Activated CD4-positive, CD25-positive, alpha-beta regulatory T cell treated with anti-CD3 and anti-CD28 coated beads, Interleukin-2, amount 50 U/mL, for 24 hours (primary cell): ENCODE data around the gene CYP2A13.
"Not testable (repeated sequence)": the region's sequence is repeated elsewhere in the genome, so short reads cannot be mapped to it uniquely, and the experiment has no call there.

Experiments
- ATAC-seq, 2 donors: fragments of 150-1000 bp; cut with Tn5 transposase; one replicate each; pipeline ENCODE4 v1.10.0; 2021; ENCODE audit warnings: mild to moderate bottlenecking in 1 of 2, moderate library complexity in 1 of 2

The CYP2A13 gene, protein sequence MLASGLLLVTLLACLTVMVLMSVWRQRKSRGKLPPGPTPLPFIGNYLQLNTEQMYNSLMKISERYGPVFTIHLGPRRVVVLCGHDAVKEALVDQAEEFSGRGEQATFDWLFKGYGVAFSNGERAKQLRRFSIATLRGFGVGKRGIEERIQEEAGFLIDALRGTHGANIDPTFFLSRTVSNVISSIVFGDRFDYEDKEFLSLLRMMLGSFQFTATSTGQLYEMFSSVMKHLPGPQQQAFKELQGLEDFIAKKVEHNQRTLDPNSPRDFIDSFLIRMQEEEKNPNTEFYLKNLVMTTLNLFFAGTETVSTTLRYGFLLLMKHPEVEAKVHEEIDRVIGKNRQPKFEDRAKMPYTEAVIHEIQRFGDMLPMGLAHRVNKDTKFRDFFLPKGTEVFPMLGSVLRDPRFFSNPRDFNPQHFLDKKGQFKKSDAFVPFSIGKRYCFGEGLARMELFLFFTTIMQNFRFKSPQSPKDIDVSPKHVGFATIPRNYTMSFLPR

DNA sequence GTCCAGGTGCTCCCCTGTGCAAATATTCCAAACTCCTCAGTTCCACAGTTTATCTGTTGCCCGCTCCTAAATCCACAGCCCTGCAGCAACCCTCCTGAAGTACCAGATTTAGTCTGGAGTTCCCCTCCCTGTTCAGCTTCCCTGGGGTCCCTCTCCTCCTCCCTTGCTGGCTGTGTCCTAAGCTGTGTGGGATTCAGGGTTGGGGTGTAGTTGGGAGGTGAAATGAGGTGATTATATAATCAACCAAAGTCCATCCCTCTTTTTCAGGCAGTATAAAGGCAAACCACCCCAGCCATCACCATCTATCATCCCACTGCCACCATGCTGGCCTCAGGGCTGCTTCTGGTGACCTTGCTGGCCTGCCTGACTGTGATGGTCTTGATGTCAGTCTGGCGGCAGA lies at the start of gene CYP2A13:
CYP2A13 (plus strand) TSS at position 301 of the 400 bp plus-strand sequence; CDS start at position 322, 21 bp downstream.
- no peak for ATAC-seq

DNA sequence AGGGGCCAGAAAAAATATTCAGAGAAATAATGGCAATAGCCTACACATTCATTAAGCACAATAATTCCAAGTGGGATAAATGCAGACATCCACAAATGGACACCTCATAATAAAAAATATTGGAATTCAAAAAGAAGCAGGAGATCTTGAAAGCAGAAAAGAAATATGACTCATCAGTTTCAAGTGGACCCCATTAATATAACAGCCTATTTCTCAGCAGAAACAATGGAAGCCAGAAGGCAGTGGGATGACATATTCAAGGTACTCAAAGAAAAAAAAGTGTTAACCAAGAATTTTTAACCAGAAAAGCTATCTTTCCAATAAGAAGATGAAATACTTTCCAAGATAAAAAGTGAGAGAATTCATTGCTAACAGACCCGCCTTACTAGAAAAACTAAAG lies 48.4 kb upstream of the CYP2A13 start:
- no peak for ATAC-seq

DNA sequence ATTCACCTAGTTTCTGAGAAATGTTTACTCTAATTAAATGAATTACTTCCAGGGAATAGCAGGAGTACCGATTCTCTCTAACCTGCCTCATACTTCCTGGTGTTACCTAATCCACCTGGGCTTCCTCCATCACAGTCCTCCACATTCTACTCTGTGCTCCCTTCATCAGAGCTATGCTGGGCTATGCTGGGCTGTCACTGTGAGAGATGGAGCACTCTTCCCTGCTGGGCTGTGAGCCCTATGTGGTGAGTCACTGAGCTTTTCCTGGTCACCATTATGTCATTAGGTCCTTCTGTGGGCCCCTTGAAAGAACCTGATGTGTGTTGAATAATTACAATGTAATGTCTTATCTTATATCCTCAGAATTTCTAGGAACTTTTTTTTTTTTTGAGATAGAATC lies 43.2 kb upstream of the CYP2A13 start:
- ATAC-seq, result not testable (repeated sequence)

DNA sequence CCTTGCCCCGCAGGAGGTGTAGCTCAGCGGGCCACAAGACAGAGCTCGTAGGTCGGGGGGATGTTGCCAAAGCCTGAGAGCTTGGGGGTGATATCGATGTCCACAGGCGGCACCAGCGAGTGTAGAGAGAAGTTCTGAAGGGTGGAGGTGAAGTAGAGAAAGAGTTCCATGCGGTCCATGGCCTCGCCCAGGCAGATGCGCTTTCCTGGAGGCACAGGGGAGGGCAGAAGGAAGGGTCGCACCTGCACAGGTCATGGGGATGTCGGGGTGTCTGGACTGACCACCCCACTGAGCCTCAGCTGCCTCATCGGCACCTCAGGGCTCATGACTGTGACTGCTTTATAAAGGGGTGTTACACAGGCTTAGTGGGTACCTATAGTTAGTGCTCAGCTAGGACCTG lies 37.8 kb upstream of the CYP2A13 start:
- ATAC-seq, result no peak

DNA sequence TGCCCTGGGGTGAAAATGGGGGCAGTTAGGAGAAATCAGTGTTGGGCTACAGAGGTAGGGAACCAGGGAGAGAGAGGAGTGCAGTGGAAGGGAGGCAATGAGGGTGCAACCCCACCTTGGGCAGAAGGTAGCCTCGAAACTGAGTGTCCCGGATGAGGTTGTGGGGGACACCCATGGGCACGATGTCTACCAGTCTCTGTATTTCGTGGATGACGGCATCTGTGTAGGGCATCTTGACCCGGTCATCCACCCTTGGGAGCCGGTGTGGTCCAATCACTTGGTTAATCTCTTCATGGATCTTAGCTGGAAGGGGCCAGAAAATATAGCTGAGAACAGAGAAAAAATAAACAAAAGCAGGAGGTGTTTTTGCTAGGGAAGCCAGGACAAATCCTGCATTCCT lies 36.1 kb upstream of the CYP2A13 start:
- ATAC-seq, result not testable (repeated sequence)

DNA sequence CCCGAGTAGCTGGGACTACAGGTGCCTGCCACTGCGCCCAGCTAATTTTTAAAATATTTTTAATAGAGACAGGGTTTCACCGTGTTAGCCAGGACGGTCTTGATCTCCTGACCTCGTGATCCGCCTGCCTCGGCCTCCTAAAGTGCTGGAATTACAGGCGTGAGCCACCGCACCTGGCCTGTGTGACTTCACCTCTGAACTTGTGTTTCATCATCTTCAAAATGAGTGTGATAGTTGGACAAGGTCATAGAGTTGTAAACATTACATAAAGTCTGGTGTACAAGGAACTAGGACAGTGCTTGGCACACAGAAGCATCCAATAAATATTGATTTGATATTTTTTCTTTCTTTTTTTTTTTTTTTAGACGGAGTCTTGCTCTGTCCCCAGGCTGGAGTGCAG lies 34.9 kb upstream of the CYP2A13 start:
- not testable (repeated sequence) for ATAC-seq

DNA sequence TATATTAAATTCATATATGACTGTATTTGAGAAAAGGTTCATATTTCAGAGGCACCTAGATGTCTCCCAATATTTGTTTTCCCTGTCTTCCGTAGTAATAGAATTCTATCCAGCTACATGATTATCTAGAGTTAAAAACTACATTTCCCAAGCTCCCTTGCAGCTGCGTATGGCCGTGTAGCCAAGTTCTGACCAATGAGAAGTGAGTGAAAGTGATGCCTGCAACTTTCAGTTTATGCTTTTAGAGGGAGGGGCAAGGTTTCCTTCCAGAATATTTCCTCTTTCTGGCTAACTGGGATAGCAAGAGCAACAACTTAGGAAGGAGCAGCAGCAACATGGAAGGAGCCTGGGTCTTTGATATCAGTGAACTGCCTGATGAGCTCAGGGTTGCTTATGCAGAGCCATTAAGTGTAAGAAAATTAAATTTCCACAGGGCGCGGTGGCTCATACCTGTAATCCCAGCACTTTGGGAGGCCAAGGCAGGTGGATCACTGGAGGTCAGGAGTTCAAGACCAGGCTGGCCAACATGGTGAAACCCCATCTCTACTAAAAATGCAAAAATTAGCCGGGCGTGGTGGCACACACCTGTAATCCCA lies 23.2 kb upstream of the CYP2A13 start:
- no peak for ATAC-seq

DNA sequence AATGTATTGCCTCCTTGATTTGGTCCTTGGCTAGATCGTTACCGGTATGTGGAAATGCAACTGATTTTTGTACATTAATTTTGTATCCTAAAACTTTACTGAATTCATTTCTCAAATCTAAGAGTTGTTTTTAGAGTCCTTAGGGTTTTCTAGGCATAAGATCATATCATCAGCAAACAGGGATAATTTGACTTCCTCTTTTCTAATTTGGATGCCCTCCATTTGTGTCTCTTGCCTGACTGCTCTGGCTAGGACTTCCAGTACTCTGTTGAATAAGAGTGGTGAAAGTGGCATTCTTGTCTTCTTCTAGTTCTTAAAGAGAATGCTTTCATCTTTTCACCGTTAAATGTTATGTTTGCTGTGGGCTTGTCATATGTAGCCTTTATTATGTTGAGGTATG lies 12.0 kb upstream of the CYP2A13 start:
- no peak for ATAC-seq

DNA sequence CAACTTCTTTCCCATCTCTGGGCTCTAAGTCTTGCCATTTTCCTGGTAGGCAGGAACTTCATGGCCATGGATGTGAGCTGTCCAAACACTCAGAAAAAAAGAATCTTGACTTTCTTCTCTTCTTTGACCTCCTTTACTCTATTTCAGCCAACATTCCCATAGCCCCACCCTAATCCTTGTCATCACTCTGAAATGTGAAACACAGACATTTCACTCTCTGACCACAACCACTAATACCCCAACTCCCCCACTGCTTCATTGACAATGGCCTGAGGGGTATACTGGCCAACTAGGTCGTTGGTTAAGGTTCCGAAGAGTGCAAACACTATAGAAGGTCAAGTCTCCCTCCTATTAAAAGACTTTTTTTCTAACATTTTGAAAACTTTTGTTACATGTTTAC lies 4.7 kb upstream of the CYP2A13 start:
- ATAC-seq, result no peak

DNA sequence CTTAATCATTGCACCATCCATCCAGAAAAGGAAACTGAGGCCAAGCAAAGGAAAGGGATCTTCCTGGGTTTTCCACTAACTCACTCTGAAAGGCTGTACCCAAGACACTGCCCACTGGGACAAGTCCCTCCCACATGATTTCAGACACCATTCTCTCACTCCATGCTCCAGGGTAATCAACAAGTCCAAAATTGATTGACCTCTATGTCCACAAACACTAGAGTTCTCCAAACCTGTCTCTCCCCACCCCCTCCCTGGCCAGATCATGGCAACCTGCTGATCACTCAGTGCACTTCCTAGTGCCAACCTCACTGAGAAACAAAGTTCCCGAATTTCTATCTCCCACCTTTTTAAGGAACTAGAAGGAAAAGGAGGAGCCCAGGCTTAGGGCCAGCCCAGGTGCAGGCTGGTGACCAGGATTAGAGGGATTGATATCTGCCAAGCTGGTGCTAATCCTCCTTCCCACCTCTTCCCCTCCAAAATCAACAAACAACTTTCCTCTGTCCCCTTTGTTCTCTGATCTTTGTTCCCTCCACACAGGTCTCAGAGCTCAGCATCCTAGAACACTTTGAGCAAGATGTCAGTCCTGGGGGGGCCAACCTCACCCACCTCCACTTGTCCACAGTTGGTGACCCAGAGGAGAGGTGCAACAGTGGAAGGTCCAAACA lies 2.4 kb upstream of the CYP2A13 start:
- no peak for ATAC-seq

DNA sequence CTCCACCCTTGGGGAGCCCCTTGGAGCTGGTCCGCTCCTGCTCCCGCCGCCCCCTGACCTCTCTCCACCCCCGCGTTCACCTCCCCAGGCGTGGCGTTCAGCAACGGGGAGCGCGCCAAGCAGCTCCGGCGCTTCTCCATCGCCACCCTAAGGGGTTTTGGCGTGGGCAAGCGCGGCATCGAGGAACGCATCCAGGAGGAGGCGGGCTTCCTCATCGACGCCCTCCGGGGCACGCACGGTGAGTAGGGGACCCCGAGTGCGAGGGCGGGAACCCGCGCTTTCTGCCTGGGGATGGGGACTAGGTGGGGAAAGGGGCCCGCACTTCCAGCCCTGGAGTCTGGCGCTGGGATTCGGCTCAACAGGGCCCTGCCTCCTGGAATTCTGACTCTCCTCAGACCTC lies 1.7 kb downstream of the CYP2A13 start:
- ATAC-seq, result no peak

DNA sequence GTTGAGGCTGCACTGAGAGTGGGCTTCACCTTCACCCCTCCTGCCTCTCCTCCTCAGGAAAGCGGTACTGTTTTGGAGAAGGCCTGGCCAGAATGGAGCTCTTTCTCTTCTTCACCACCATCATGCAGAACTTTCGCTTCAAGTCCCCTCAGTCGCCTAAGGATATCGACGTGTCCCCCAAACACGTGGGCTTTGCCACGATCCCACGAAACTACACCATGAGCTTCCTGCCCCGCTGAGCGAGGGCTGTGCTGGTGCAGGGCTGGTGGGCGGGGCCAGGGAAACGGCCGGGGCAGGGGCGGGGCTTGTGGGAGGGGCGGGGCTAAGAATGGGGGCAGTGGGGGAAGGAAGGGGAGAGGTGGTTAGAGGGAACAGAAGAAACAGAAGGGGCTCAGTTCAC lies 7.5 kb downstream of the CYP2A13 start:
- no peak for ATAC-seq

DNA sequence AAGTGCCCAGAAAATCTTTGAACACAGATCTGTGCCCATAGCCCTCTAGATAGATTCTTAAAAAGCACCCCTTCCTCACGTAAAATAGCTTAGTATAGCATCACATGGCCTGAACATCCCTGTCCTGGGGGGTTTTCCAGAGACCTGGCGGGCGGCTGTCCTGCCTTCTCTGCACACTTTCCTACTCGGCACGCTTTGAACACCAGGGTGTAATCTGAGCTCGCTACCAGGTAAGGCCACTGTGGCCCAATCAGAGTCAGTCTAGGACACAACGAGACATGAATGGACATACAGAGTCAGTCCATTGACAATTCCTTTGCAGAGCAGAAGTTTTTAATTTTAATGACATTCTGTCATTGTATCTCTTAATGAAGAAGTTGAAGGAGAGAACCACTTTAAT lies 8.1 kb downstream of the CYP2A13 start:
- no peak for ATAC-seq

DNA sequence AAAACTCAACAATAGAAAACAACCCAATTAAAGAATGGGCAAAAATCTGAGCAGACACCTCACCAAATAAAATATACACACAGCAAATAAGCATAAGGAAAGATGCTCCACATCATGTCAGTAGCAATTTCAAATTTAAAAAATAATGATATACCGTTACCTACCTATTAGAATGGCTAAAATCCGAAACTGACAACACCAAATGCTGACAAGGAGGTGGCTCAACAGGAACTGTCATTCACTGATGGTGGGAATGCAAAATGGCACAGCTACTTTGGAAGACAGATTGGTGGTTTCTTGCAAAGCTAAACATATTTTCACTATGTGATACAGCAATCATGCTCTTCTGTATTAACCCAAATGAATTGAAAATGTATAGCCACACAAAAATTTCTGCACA lies 9.1 kb downstream of the CYP2A13 start:
- no peak for ATAC-seq

DNA sequence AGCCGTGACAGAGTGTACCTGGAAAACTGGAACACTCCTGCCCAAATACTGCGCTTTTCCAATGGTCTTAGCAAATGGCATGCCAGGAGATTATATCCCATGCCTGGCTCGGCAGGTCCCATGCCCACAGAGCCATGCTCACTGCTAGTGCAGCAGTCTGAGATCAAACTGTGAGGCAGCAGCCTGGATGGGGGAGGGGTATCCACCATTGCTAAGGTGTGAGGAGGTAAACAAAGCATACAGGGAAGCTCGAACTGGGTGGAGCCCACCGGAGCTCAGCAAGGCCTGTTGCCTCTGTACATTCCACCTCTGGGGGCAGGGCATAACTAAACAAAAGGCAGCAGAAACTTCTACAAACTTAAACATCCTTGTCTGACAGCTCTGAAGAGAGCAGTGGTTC lies 10.5 kb downstream of the CYP2A13 start:
- ATAC-seq, result no peak

DNA sequence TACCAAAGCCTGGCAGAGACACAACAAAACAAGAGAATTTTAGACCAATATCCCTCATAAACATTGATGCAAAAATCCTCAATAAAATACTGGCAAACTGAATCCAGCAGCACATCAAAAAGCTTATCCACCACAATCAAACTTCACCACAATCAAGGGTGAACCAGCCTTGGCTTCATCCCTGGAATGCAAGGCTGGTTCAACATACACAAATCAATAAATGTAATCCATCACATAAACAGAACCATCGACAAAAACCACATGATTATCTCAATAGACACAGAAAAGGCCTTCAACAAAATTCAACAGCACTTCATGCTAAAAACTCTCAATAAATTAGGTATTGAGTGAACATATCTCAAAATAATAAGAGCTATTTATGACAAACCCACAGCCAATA lies 14.0 kb downstream of the CYP2A13 start:
- not testable (repeated sequence) for ATAC-seq

DNA sequence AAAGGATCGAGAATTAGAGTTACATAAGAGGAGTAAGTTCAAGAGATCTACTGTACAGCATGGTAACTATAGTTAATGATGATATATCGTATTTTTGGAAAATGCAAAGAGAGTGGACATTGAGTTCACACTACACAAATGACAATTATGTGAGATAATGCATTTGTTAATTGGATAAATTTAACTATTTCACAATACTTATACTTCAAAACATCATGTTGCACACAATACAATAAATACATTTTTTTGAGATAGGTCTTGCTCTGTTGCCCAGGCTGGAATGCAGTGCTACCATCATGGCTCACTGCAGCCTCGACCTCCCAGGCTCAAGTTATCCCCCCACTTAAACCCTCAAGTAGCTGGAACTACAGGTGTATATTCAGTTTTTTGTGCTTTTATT lies 17.9 kb downstream of the CYP2A13 start:
- no peak for ATAC-seq

DNA sequence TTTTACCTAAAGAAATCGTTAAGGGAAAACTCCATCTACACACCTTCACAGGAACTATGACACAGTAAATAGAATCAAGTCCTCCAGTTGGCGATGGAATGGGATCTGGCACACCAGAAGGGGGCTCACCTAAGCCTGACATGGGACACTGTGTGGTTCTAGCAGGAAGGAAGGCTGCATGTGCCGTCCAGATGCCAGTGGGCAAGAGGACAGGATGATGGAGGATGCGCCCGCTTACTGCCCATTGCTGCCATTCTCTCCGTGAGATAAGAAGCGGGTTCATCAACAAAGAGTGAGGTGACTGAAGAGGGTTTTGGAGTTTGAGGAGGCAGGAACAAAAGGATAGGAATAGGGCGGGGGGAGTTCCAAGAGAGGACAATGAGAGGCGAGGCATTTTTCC lies 23.0 kb downstream of the CYP2A13 start:
- ATAC-seq, result no peak

DNA sequence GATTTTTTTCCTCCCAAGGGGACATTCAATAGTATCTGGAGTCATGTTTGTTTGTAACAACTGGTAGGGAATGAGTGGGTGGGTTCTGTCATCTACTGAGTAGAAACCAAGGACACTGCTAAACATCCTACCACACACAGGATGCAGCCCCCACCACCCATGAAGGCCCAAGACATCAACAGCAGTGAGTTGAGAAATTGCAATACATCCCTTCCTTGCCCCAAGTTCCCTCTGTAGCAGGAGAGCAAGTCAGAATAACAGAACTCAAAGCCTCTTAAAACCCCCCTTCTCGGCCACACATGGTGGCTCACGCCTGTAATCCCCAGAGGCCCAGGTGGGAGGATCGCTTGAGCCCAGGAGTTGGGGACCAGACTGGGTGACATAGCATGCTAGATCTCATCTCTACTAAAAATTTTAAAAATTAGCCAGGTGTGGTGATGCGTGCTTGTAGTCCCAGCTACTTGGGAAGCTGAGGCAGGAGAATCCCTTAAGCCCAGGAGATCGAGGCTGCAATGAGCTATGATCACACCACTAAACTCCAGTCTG lies 23.6 kb downstream of the CYP2A13 start:
- ATAC-seq, result no peak

DNA sequence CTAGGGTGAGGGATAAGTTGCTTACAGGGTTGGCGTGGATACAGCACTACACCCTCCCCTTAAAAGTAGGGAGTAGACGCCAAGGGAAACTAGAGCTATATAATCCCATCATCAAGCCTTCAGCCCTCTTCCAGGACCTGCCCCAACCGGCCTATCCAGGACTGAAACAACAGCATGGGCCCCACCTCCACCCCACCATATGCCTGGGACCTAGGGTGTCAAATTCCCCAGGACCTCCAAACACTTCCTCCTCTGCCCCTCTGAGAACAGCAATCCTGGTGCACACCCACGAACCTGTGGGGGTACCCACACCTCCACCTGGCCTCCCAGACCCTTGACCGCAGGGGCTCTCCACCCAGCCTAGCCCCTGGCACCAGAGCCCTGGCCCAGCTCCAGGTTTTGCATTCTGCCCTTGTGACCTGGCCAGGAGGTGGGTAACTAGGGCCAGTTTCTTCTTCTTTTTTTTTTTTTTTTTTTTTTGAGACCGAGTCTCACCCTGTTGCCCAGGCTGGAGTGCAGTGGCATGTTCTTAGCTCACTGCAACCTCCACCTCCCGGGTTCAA lies 24.6 kb downstream of the CYP2A13 start:
- ATAC-seq, result no peak

DNA sequence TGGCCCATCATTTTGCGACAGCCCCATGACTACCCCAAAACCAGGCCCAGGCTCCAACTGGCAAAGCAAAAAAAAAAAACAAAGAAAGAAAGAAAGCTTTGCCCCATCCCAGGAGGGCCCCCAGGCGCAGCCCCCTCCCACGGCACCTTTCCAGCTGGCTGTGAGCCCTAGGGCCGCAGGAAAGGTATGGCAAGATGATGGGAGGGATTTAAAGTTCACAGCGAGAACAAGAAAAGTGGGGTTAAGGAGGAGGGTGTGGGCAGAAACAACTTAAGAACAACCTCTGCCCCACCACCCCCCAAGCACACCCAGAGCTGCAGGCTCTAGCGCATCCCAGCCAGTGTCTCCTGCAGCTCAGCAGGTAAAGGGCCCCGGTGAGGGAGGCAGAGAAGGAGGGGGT lies 25.9 kb downstream of the CYP2A13 start, which contains the start of gene CYP2F1:
CYP2F1 (plus strand) TSS at position 301 of the 400 bp plus-strand sequence. CDS start 1,757 bp downstream, outside the sequence.
- ATAC-seq, result no peak

DNA sequence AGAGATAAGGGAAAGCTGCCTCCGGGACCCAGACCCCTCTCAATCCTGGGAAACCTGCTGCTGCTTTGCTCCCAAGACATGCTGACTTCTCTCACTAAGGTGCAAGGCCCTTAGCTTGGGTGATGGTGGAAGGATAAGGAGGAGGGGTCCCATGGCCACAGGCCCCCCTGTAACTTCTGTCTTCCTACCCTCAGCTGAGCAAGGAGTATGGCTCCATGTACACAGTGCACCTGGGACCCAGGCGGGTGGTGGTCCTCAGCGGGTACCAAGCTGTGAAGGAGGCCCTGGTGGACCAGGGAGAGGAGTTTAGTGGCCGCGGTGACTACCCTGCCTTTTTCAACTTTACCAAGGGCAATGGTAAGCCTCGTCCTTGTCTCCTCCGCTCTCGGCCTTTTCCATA lies 28.0 kb downstream of the CYP2A13 start:
- no peak for ATAC-seq
